Upper lobe of right lung (tissue), 1 donor: ENCODE measurements around the gene WNT11. TPM values are rescaled to one million over a fixed set of nuclear protein-coding genes. Genes with fewer than 3 reads are reported as not detected.
A peak's percentile ranks its signal among the peaks of the same experiment; 100 is the strongest.

ENCODE experiments used
- ATAC-seq: fragments of 200-7000 bp; cut with Tn5 transposase; one replicate; pipeline ENCODE4 v1.9.1; 2020; ENCODE audit warnings: mild to moderate bottlenecking, moderate library complexity
- DNase-seq: peaks from one replicate; pipeline ENCODE4 v3.0.0-alpha.2; 2020
- H3K27ac ChIP-seq: fragments of 200-600 bp; one replicate; pipeline ENCODE4 v1.8.0; 2022
- H3K27me3 ChIP-seq: fragments of 200-600 bp; one replicate; pipeline ENCODE4 v1.8.0; 2022; ENCODE audit warnings: mild to moderate bottlenecking
- H3K36me3 ChIP-seq: fragments of 200-600 bp; one replicate; pipeline ENCODE4 v1.8.0; 2022
- H3K4me1 ChIP-seq: fragments of 200-600 bp; one replicate; pipeline ENCODE4 v1.8.0; 2022
- H3K4me3 ChIP-seq: fragments of 200-600 bp; one replicate; pipeline ENCODE4 v1.8.0; 2022; ENCODE audit warnings: mild to moderate bottlenecking
- H3K9me3 ChIP-seq: fragments of 200-600 bp; one replicate; pipeline ENCODE4 v1.8.0; 2022
- intact Hi-C: fragments of 100-400 bp; cut with DNase I; formaldehyde crosslinking; loops from one replicate; pipeline ENCODE4 v1.11.0; 2022
- long read RNA-seq: library from polyadenylated mRNA; unstranded; transcript quantifications from one replicate; pipeline ENCODE4 v2.0.0, GENCODE V29; 2021
- total RNA-seq: library from RNA; stranded (reverse); fragmentation: NEBNext Ultra II Directional; extraction: Animal tissue kit (Norgen Biotek cat#: 25700); gene quantifications from one replicate; pipeline ENCODE4 v1.2.1, GENCODE V29; 2021
- TF ChIP-seq, protein P1 (sequence below): fragments of 200-600 bp; IDR thresholded peaks from one replicate; pipeline ENCODE4 v1.8.0; 2022; ENCODE audit warnings: antibody characterized with exemption
- donor health status: DM: no; HTN: yes; CAD: no; lungs with severe emphysema.

The WNT11 gene
- total RNA-seq: 8.7 TPM
- long read RNA-seq, transcript WNT11-201 (5 exons, 1,930 nt): major isoform, 16 of 26 reads
- long read RNA-seq, partial matches to known transcripts: 1 of 26 reads
- long read RNA-seq, other reads (novel, unspliced or antisense): 9 of 26 reads

DNA sequence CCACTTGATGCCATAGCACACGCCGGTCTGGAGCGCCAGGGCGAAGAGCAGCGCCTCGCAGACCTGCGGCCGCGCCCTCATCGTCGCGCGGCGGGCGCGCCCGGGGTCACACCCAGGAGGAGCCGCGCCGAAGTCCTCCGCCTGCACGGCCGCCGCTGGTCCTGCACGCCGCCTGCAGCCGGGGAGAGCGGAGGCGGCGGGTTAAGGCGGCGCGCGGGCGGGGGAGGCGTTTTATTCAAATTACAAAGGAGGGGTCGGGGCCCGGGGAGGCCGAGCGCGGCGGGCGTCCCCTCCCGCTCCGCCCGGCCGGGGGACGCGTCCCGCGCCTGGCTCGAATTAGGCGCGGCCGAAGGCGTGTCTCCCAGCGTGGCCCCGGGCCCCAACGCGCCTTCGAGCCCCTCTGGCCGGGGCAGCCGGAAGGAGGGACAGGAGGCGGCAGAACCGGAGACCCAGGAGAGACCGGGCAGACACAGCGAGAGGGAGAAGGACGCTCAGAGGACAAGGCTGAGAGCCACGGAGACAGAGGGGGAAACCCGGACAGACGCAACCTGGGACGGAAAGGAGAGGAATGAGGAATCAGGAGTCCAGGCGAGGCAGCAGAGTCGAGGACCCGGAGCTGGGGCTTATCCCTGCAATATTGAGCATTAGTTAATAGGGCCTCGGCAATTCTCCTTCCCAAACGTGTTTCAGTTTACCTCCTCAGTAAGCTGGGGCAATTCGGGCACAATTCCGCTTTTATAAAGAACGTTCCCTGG is at the start of gene WNT11:
TSS of gene WNT11 (minus strand) at position 176 of the 755 bp plus-strand sequence. CDS start at position 81, 95 bp downstream.
- peak; percentile 39 for ATAC-seq

DNA sequence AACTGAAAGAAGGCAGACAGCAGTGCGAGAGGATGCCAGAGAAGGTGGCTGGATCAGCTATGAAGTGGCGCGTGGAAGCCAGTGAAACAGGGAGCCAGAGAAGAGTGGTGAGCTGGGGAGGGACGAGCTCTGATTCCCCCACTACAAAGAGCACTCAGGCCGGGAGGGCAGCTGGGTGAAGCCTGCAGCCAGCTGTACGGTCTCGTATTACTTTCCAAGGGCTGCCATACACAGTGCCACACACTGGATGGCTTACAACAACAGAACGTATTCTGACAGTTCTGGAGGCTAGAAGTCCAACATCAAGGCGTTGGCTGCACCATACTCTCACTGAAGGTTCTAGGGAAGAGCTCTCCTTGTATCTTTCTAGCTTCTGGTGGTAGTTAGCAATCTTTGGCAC is 47.1 kb upstream of the WNT11 start:
- peaks cover 4% of the 10 kb centered on the region for H3K4me1 ChIP-seq
- DNase-seq: no peak
- TF ChIP-seq, protein P1, sequence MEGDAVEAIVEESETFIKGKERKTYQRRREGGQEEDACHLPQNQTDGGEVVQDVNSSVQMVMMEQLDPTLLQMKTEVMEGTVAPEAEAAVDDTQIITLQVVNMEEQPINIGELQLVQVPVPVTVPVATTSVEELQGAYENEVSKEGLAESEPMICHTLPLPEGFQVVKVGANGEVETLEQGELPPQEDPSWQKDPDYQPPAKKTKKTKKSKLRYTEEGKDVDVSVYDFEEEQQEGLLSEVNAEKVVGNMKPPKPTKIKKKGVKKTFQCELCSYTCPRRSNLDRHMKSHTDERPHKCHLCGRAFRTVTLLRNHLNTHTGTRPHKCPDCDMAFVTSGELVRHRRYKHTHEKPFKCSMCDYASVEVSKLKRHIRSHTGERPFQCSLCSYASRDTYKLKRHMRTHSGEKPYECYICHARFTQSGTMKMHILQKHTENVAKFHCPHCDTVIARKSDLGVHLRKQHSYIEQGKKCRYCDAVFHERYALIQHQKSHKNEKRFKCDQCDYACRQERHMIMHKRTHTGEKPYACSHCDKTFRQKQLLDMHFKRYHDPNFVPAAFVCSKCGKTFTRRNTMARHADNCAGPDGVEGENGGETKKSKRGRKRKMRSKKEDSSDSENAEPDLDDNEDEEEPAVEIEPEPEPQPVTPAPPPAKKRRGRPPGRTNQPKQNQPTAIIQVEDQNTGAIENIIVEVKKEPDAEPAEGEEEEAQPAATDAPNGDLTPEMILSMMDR: no peak
- intact Hi-C loops: no loop called here
- H3K4me3 ChIP-seq: no peak overlapping the region
- H3K36me3 ChIP-seq: no peaks in the 10 kb centered on the region
- no peaks in the 10 kb centered on the region for H3K27me3 ChIP-seq
- no peaks in the 10 kb centered on the region for H3K9me3 ChIP-seq
- no peak for ATAC-seq
- H3K27ac ChIP-seq: no peak overlapping the region

More for the DNA sequence above, at the start of gene WNT11:
- H3K27ac ChIP-seq: no peak within 1 kb of the TSS
- H3K4me1 ChIP-seq: peaks cover 27% of the 10 kb centered on the region
- H3K27me3 ChIP-seq: peaks cover 17% of the 10 kb centered on the region
- intact Hi-C loops: loop anchor here (5.0 kb wide), 1 partner anchor 111 kb away; no protein-coding TSS in a partner anchor
- H3K36me3 ChIP-seq: no peaks in the 10 kb centered on the region
- peak; percentile 81 for DNase-seq
- no peaks in the 10 kb centered on the region for H3K9me3 ChIP-seq
- peak within 1 kb of the TSS; percentile 63 for H3K4me3 ChIP-seq
- TF ChIP-seq, protein P1: no peak

- Histone ChIP-seq H3K27me3 (no peaks in the 10 kb centered on the region), H3K27ac (no peak overlapping the region), H3K36me3 (no peaks in the 10 kb centered on the region), H3K4me1 (peaks cover 4% of the 10 kb centered on the region), H3K4me3 (no peak overlapping the region), H3K9me3 (no peaks in the 10 kb centered on the region)
- intact Hi-C loops: no loop called here
- TF ChIP-seq, protein P1: no peak
- ATAC-seq (no peak), DNase-seq (no peak)
Observed at GRCh38 chr11:76252631-76253070, 46.3 kb upstream of the WNT11 start.

DNA sequence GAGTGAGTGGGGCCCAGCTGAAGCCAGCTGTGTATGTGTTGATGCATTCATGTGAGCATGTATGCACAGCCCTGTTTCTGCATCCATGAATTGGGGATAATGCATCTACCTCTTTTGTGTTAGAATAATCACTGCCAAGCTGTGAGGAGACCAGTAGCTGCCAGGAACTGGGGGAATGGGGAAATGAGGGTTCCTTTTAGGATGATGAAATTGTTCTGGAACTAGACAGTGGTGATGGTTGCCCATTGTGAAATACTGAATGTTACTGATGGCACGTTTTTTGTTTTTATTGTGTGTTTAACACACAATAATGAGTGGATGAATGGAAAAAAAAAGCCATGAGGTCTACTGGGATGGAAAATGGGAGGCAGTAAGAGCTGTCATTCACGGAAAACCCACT is 45.3 kb upstream of the WNT11 start:
- intact Hi-C loops: no loop called here
- TF ChIP-seq, protein P1: no peak
- ATAC-seq (peak; percentile 47), DNase-seq (no peak)
- Histone ChIP-seq H3K27ac (no peak overlapping the region), H3K36me3 (no peaks in the 10 kb centered on the region), H3K4me3 (no peak overlapping the region), H3K9me3 (no peaks in the 10 kb centered on the region), H3K4me1 (peaks cover 4% of the 10 kb centered on the region), H3K27me3 (no peaks in the 10 kb centered on the region)

GRCh38 chr11:76251226-76251575 is 44.9 kb upstream of the WNT11 start:
- H3K36me3 ChIP-seq: no peaks in the 10 kb centered on the region
- no peak for DNase-seq
- ATAC-seq: peak; percentile 43
- TF ChIP-seq, protein P1: no peak
- no peak overlapping the region for H3K4me3 ChIP-seq
- H3K27me3 ChIP-seq: no peaks in the 10 kb centered on the region
- no peak overlapping the region for H3K27ac ChIP-seq
- no peaks in the 10 kb centered on the region for H3K9me3 ChIP-seq
- intact Hi-C loops: no loop called here
- H3K4me1 ChIP-seq: peaks cover 4% of the 10 kb centered on the region
